Right lobe of liver (tissue), 4 donors: Measurements from ENCODE around the gene BTBD16.

Source experiments
- POLR2A ChIP-seq: fragments of 450-650 bp; IDR thresholded peaks from one replicate; pipeline ENCODE4 v1.6.1; 2017; ENCODE audit warnings: antibody characterized with exemption, mild to moderate bottlenecking
- TF ChIP-seq, protein P1 (sequence below), 4 donors: fragments of 200-600 bp in 3 of 4; fragments of 450-650 bp in 1 of 4; IDR thresholded peaks; one replicate each; pipeline versions ENCODE4 v1.5.1 to v1.8.0; 2016 to 2022; ENCODE audit warnings: antibody characterized with exemption in 4 of 4, mild to moderate bottlenecking in 2 of 4
- donor health status: DM: no; HTN: no; CAD: no.
- donor health status: DM: no; HTN: no; CAD: no.
- donor health status: DM: no; HTN: yes; CAD: no.

DNA sequence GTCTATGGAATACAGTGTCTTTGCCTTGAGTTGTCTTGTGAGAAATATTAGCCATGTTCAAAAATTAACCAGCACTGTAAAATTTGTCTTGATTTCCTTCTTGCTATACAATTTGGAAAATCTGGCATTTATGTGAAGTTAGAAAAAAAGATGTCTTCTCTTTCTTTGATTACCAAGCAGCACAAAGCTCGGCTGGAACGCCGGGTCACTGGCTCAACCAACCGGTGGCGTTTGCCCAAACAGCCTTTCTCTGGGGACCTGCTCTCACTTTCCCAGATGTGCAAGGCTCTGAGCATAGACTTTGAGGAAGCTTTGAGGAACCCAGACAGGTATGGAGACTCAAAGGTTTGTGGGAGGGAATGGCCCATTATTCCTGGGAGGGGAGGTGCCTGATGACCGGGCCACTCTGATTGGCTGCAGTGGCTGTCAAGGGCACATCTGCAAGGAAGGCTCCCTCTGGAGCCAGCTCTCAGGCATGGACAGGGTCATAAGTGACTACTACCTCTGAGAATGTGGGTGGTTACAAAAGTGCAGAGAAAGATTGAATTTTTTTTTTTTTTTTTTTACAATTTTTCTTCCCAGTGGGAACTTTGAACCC, 5.6 kb downstream of the BTBD16 start:
- TF ChIP-seq, protein P1, sequence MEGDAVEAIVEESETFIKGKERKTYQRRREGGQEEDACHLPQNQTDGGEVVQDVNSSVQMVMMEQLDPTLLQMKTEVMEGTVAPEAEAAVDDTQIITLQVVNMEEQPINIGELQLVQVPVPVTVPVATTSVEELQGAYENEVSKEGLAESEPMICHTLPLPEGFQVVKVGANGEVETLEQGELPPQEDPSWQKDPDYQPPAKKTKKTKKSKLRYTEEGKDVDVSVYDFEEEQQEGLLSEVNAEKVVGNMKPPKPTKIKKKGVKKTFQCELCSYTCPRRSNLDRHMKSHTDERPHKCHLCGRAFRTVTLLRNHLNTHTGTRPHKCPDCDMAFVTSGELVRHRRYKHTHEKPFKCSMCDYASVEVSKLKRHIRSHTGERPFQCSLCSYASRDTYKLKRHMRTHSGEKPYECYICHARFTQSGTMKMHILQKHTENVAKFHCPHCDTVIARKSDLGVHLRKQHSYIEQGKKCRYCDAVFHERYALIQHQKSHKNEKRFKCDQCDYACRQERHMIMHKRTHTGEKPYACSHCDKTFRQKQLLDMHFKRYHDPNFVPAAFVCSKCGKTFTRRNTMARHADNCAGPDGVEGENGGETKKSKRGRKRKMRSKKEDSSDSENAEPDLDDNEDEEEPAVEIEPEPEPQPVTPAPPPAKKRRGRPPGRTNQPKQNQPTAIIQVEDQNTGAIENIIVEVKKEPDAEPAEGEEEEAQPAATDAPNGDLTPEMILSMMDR (IDR thresholded peaks at IDR 0.05), result no peak
- TF ChIP-seq POLR2A, result no peak
